ENCODE results near the gene CRTC1. TPM values are rescaled to one million over a fixed set of nuclear protein-coding genes. Genes with fewer than 3 reads are reported as not detected.

The CRTC1 gene
- total RNA-seq, 1 experiment from 2014 or later = 18.1 TPM

GRCh38 chr19:18793144-18794028 lies 109.9 kb downstream of the CRTC1 start:
- ChIA-PET POLR2A (ENCODE audit: low non-redundant PET) (no interaction called here), CTCF (no interaction called here)
- no peaks in the 10 kb centered on the region for H3K36me3 ChIP-seq (ENCODE audit: insufficient read depth, low read length, poor library complexity, severe bottlenecking)
- H3K9me3 ChIP-seq (ENCODE audit: low read depth, low read length, poor library complexity, severe bottlenecking) = no peaks in the 10 kb centered on the region
- DNase-seq (ENCODE audit: low spot score) = no peak
- intact Hi-C loops (cut with micrococcal nuclease; ENCODE audit: unreplicated experiment) = no loop called here
- BruUV-seq (replicated peaks) = no TSS peak
- H3K4me3 ChIP-seq (ENCODE audit: low read depth, low read length, poor library complexity, severe bottlenecking) = no peak overlapping the region
- peaks cover 6% of the 10 kb centered on the region for H3K4me1 ChIP-seq (ENCODE audit: insufficient read depth, low read length, poor library complexity, severe bottlenecking)
- no peak overlapping the region for H3K27ac ChIP-seq (ENCODE audit: low read depth, low read length, poor library complexity, severe bottlenecking)
- peaks cover 50% of the 10 kb centered on the region for H3K27me3 ChIP-seq (replicated peaks; ENCODE audit: insufficient read depth, low read depth, low read length, poor library complexity)
- no peak for TF ChIP-seq EZH2 (IDR thresholded peaks at IDR 0.05; ENCODE audit: borderline replicate concordance, low read depth, low read length, poor library complexity, severe bottlenecking)
- no peak for TF ChIP-seq CTCF (conservative IDR thresholded peaks at IDR 0.05; ENCODE audit: low read depth, low read length)

GRCh38 chr19:18794029-18794313 lies 110.5 kb downstream of the CRTC1 start:
- CTCF ChIA-PET = no interaction called here
- no TSS peak for BruUV-seq (replicated peaks)
- Histone ChIP-seq H3K27me3 (replicated peaks; ENCODE audit: insufficient read depth, low read depth, low read length, poor library complexity) (peaks cover 44% of the 10 kb centered on the region), H3K4me1 (ENCODE audit: insufficient read depth, low read length, poor library complexity, severe bottlenecking) (peaks cover 5% of the 10 kb centered on the region), H3K4me3 (ENCODE audit: low read depth, low read length, poor library complexity, severe bottlenecking) (no peak overlapping the region), H3K27ac (ENCODE audit: low read depth, low read length, poor library complexity, severe bottlenecking) (no peak overlapping the region), H3K36me3 (ENCODE audit: insufficient read depth, low read length, poor library complexity, severe bottlenecking) (no peaks in the 10 kb centered on the region), H3K9me3 (ENCODE audit: low read depth, low read length, poor library complexity, severe bottlenecking) (no peaks in the 10 kb centered on the region)
- POLR2A ChIA-PET (ENCODE audit: low non-redundant PET) = no interaction called here
- intact Hi-C loops (cut with micrococcal nuclease; ENCODE audit: unreplicated experiment) = no loop called here
- TF ChIP-seq EZH2 (IDR thresholded peaks at IDR 0.05; ENCODE audit: borderline replicate concordance, low read depth, low read length, poor library complexity, severe bottlenecking) (no peak), CTCF (conservative IDR thresholded peaks at IDR 0.05; ENCODE audit: low read depth, low read length) (no peak)
- no peak for DNase-seq (ENCODE audit: low spot score)

DNA sequence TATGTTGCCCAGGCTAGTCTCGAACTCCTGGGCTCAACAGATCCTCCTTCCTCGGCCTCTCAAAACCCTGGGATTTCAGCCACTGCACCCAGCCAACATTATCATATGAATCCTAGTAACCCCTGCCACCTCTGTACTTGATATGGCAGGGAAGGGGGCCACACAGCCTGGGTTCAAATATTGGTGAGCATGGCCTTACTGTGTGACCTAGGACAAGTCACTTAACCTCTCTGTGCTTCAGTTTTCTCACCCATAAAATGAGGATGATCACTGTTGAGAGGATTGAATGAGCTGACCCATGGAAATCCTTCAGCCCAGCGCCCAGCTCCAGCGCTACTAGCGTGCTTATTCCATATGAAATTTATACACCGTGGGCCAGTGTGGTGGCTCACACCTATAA lies 111.2 kb downstream of the CRTC1 start:
- no peak for DNase-seq (ENCODE audit: low spot score)
- no TSS peak for BruUV-seq (replicated peaks)
- Histone ChIP-seq H3K27ac (ENCODE audit: low read depth, low read length, poor library complexity, severe bottlenecking) (no peak overlapping the region), H3K4me3 (ENCODE audit: low read depth, low read length, poor library complexity, severe bottlenecking) (no peak overlapping the region), H3K27me3 (replicated peaks; ENCODE audit: insufficient read depth, low read depth, low read length, poor library complexity) (peaks cover 37% of the 10 kb centered on the region), H3K36me3 (ENCODE audit: insufficient read depth, low read length, poor library complexity, severe bottlenecking) (no peaks in the 10 kb centered on the region), H3K9me3 (ENCODE audit: low read depth, low read length, poor library complexity, severe bottlenecking) (no peaks in the 10 kb centered on the region), H3K4me1 (ENCODE audit: insufficient read depth, low read length, poor library complexity, severe bottlenecking) (no peaks in the 10 kb centered on the region)
- TF ChIP-seq CTCF (conservative IDR thresholded peaks at IDR 0.05; ENCODE audit: low read depth, low read length) = no peak
- TF ChIP-seq EZH2 (IDR thresholded peaks at IDR 0.05; ENCODE audit: borderline replicate concordance, low read depth, low read length, poor library complexity, severe bottlenecking) = no peak
- ChIA-PET POLR2A (ENCODE audit: low non-redundant PET) (no interaction called here), CTCF (no interaction called here)
- intact Hi-C loops (cut with micrococcal nuclease; ENCODE audit: unreplicated experiment) = no loop called here
